Activated CD4-positive, alpha-beta T cell treated with anti-CD3 and anti-CD28 coated beads, Interleukin-2, amount 10 ng/mL, durations not matched to agents 7 days and 5 days (primary cell): ENCODE results near the gene SPEF1. TPM values are rescaled to one million over a fixed set of nuclear protein-coding genes. Genes with fewer than 3 reads are reported as not detected.
"Not testable (repeated sequence)": the region's sequence is repeated elsewhere in the genome, so short reads cannot be mapped to it uniquely, and the experiment has no call there.

ENCODE experiments used
- CTCF ChIA-PET: fragments of 350-600 bp; sonication (Branson Sonifier 250); formaldehyde crosslinking; loops from one replicate; lab custom pipeline; 2021; ENCODE audit warnings: antibody characterized with exemption; lab: Charles Lee
- POLR2A ChIA-PET: fragments of 350-600 bp; sonication (Branson Sonifier 250); formaldehyde crosslinking; loops from one replicate; lab custom pipeline; 2021; ENCODE audit warnings: antibody characterized with exemption; lab: Charles Lee
- DNase-seq: peaks from one replicate; pipeline ENCODE4 v3.0.0-alpha.2; 2020
- H3K27ac Mint-ChIP-seq: one replicate; pipeline ENCODE4 v1.8.0; 2021; ENCODE audit warnings: mild to moderate bottlenecking, moderate library complexity, mixed read lengths
- H3K27me3 Mint-ChIP-seq: one replicate; pipeline ENCODE4 v1.8.0; 2021; ENCODE audit warnings: mixed read lengths
- H3K36me3 Mint-ChIP-seq: one replicate; pipeline ENCODE4 v1.8.0; 2021; ENCODE audit warnings: low read depth, mixed read lengths
- H3K4me1 Mint-ChIP-seq: one replicate; pipeline ENCODE4 v1.8.0; 2021; ENCODE audit warnings: mixed read lengths
- H3K4me3 Mint-ChIP-seq: one replicate; pipeline ENCODE4 v1.8.0; 2021; ENCODE audit warnings: mild to moderate bottlenecking, moderate library complexity, mixed read lengths
- H3K9me3 Mint-ChIP-seq: one replicate; pipeline ENCODE4 v1.8.0; 2021; ENCODE audit warnings: mixed read lengths
- total RNA-seq, 2 experiments: library from RNA; stranded (reverse); gene quantifications; one replicate each; pipeline ENCODE4 v1.2.3, GENCODE V29; 2021

SPEF1 gene
- total RNA-seq, 2 experiments from 2014 or later: 0.17 to 0.21 TPM

DNA sequence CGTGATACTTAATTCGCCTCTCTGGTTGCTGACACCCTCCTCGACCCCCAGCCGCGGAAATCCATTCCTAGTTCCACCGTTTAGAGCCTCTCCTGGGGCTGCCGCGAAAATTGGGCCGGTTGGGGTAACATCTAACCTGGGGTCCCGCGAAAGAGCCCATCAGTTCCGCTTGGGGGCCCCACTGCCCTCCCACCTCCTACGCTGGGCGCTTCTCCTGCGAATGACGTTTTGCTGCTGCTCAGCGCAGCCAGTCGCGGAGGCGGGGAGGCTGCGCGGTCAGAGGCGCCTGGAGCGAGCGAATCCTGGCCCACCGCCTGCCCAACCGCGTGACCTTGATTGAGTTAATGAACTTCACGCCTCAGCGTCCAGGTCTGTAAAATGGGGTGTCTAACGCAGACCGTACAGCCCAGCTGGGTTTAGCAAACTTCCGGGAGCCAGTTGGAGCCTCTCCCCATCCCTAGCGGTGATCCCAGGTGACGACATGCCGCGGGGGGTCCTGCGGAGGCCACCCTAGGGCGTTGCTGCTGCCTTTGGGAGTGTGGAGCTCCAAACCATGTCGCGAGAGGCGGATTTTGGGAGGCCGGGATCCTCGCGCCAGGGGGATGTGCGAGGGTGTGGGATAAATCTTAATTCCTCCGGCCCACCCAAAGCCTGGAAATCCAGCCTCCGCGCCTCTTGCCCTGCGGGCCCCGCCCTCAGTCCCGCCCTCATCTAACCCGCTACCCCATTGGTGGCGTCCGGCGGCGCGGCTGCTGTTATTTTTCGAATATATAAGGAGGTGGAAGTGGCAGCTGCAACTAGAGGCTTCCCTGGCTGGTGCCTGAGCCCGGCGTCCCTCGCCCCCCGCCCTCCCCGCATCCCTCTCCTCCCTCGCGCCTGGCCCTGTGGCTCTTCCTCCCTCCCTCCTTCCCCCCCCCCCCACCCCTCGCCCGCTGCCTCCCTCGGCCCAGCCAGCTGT is 14.5 kb upstream of the SPEF1 start, which contains the start of gene CDC25B:
Gene CDC25B, plus strand, starts transcription at position 800 of the 958 bp plus-strand sequence. CDS start 222 bp downstream, outside the sequence.
- Mint-ChIP-seq H3K27me3 (no peaks in the 10 kb centered on the region), H3K9me3 (no peaks in the 10 kb centered on the region), H3K36me3 (peaks cover 46% of the 10 kb centered on the region), H3K4me3 (peak within 1 kb of the TSS; percentile 92), H3K27ac (peak within 1 kb of the TSS; percentile 98), H3K4me1 (peaks cover 40% of the 10 kb centered on the region)
- peak; percentile 95 for DNase-seq
- ChIA-PET CTCF (interaction anchor here (0.6 to 2.6 kb wide), 8 partner anchors 8 to 259 kb away, joined by 3 to 12 read pairs (median 4); partner anchors contain the start of genes AP5S1 and CENPB), POLR2A (interaction anchor here (0.6 to 1.0 kb wide), 3 partner anchors 25 to 125 kb away, joined by 3 to 4 read pairs (median 3); partner anchors contain the start of gene AP5S1)

GRCh38 chr20:3794701-3795420 is 13.6 kb upstream of the SPEF1 start:
- H3K4me1 Mint-ChIP-seq: peaks cover 31% of the 10 kb centered on the region
- H3K27ac Mint-ChIP-seq: peak overlapping the region; percentile 98
- ChIA-PET CTCF (interaction anchor here (0.9 to 2.6 kb wide), 3 partner anchors 9 to 25 kb away, joined by 3 to 12 read pairs (median 6); partner anchors contain the start of genes AP5S1 and CENPB), POLR2A (no interaction called here)
- H3K27me3 Mint-ChIP-seq: no peaks in the 10 kb centered on the region
- DNase-seq: no peak
- no peaks in the 10 kb centered on the region for H3K9me3 Mint-ChIP-seq
- peaks cover 37% of the 10 kb centered on the region for H3K36me3 Mint-ChIP-seq
- H3K4me3 Mint-ChIP-seq: peak overlapping the region; percentile 92

GRCh38 chr20:3794168-3794567 is 12.9 kb upstream of the SPEF1 start:
- DNase-seq, H3K9me3 Mint-ChIP-seq, H3K27me3 Mint-ChIP-seq, POLR2A ChIA-PET, H3K27ac Mint-ChIP-seq: not testable (repeated sequence)
- peaks cover 30% of the 10 kb centered on the region for H3K36me3 Mint-ChIP-seq
- H3K4me3 Mint-ChIP-seq: peak overlapping the region; percentile 49
- H3K4me1 Mint-ChIP-seq: peaks cover 24% of the 10 kb centered on the region
- CTCF ChIA-PET: interaction anchor here (0.9 to 2.6 kb wide), 2 partner anchors 8 to 26 kb away, joined by 3 to 12 read pairs; partner anchors contain the start of genes AP5S1 and CENPB

DNA sequence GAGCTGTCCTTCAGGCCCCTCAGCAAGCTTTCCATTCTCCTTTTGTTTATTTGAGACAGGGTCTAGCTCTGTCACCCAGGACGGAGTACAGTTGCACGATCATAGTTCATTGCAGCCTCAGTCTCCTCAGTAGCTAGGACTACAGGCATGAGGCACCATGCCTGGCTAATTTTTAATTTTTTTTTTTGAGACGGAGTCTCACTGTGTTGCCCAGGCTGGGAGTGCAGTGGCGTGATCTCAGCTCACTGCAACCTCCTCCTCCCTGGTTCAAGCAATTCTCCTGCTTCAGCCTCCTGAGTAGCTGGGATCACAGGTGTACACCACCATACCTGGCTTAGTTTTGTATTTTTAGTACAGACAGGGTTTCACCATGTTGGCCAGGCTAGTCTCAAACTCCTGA is 8.0 kb upstream of the SPEF1 start:
- H3K9me3 Mint-ChIP-seq, H3K36me3 Mint-ChIP-seq, DNase-seq, H3K27ac Mint-ChIP-seq, H3K27me3 Mint-ChIP-seq: not testable (repeated sequence)
- H3K4me1 Mint-ChIP-seq: peaks cover 34% of the 10 kb centered on the region
- peak overlapping the region; percentile 27 for H3K4me3 Mint-ChIP-seq
- ChIA-PET CTCF (interaction anchor here (0.6 to 7.0 kb wide), 6 partner anchors 11 to 65 kb away, joined by 3 to 77 read pairs (median 5); partner anchors contain the start of gene AP5S1), POLR2A (interaction anchor here (0.6 kb wide), 2 partner anchors 13 to 32 kb away, joined by 4 to 7 read pairs; no protein-coding TSS in a partner anchor)

GRCh38 chr20:3788685-3789155 is 7.5 kb upstream of the SPEF1 start:
- POLR2A ChIA-PET: interaction anchor here (0.6 kb wide), 2 partner anchors 13 to 33 kb away, joined by 4 to 7 read pairs; no protein-coding TSS in a partner anchor

GRCh38 chr20:3787324-3788014 is 6.2 kb upstream of the SPEF1 start:
- POLR2A ChIA-PET: interaction anchor here (0.8 kb wide), 1 partner anchor 29 kb away, joined by 3 read pairs; no protein-coding TSS in a partner anchor
- DNase-seq: no peak
- Mint-ChIP-seq H3K9me3 (no peaks in the 10 kb centered on the region), H3K36me3 (peaks cover 11% of the 10 kb centered on the region), H3K27me3 (no peaks in the 10 kb centered on the region), H3K4me3 (peak overlapping the region; percentile 75), H3K4me1 (peaks cover 38% of the 10 kb centered on the region), H3K27ac (peak overlapping the region; percentile 66)
- CTCF ChIA-PET: interaction anchor here (0.8 to 7.0 kb wide), 16 partner anchors 8 to 259 kb away, joined by 3 to 77 read pairs (median 4); partner anchors contain the start of genes ADISSP, AP5S1 and CDC25B

More at GRCh38 chr20:3788685-3789155, 7.5 kb upstream of the SPEF1 start:
- Mint-ChIP-seq H3K27ac (no peak overlapping the region), H3K36me3 (peaks cover 6% of the 10 kb centered on the region), H3K9me3 (no peaks in the 10 kb centered on the region), H3K4me1 (peaks cover 33% of the 10 kb centered on the region), H3K27me3 (no peaks in the 10 kb centered on the region), H3K4me3 (peak overlapping the region; percentile 27)
- no peak for DNase-seq
- CTCF ChIA-PET: interaction anchor here (0.5 to 7.0 kb wide), 6 partner anchors 11 to 335 kb away, joined by 3 to 77 read pairs (median 4); partner anchors contain the start of gene AP5S1

DNA sequence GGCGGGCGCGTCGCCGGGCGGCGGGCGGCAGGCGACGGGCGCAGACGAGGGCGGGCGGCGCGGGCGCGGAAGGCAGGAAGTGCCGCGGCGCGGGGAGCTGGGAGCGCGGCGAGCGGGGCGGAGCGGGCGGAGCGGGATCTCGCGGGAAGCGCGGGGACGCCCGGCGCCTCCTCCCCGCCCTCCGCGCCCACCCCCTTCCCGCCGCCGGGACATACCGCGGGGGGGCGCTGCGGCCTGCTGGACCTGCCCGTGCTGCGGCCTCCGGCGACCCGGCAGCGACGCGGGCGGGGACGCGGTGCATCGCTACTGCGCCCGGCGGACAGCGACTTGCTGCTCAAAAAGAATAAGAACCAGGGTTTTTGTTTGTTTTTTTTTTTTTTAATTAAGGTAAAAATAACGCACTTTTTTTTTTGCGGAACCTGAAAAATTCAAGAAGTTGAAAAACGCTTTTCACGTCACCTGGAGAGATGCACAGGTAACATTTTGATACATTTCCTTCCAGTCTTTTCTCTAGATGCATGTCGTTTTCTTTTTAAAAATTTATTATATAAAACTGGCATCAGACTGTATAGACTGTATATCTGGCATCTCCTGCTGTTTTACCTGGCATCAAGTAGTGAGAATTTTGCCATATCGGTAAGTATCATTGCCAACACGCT is 5.5 kb upstream of the SPEF1 start, which contains the start of gene CENPB:
Gene CENPB, minus strand, starts transcription at position 76 of the 659 bp plus-strand sequence. CDS start 257 bp downstream, outside the sequence.
- POLR2A ChIA-PET: interaction anchor here (0.6 to 1.0 kb wide), 4 partner anchors 29 to 224 kb away, joined by 3 to 5 read pairs (median 3); partner anchors contain the start of gene AP5S1
- Mint-ChIP-seq H3K27me3 (no peaks in the 10 kb centered on the region), H3K27ac (peak within 1 kb of the TSS; percentile 82), H3K9me3 (no peaks in the 10 kb centered on the region), H3K4me3 (peak within 1 kb of the TSS; percentile 84), H3K4me1 (peaks cover 41% of the 10 kb centered on the region), H3K36me3 (peaks cover 12% of the 10 kb centered on the region)
- CTCF ChIA-PET: interaction anchor here (0.6 to 7.0 kb wide), 29 partner anchors 8 to 351 kb away, joined by 3 to 77 read pairs (median 4); partner anchors contain the start of genes ADISSP, AP5S1 and CDC25B
- DNase-seq: peak; percentile 89

DNA sequence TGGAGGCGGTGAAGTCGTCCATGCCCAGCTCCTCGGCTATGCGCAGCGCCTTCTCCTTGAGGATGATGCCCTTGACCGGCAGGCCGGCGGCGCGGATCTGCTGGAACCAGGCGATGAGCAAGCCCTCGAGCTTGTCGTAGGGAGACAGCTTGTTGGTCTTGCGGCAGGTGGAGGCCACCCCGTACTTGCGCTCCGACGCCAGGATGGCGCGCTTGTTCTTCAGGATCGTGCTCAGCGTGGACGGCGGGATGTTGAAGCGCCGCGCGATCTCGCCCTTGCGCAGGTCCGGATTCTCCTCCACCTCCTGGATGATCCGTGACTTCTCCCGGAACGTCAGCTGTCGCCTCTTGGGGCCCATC is 4.9 kb upstream of the SPEF1 start:
- POLR2A ChIA-PET: interaction anchor here (1.0 kb wide), 2 partner anchors 34 to 89 kb away, joined by 3 to 5 read pairs; partner anchors contain the start of gene AP5S1
- peaks cover 12% of the 10 kb centered on the region for H3K36me3 Mint-ChIP-seq

DNA sequence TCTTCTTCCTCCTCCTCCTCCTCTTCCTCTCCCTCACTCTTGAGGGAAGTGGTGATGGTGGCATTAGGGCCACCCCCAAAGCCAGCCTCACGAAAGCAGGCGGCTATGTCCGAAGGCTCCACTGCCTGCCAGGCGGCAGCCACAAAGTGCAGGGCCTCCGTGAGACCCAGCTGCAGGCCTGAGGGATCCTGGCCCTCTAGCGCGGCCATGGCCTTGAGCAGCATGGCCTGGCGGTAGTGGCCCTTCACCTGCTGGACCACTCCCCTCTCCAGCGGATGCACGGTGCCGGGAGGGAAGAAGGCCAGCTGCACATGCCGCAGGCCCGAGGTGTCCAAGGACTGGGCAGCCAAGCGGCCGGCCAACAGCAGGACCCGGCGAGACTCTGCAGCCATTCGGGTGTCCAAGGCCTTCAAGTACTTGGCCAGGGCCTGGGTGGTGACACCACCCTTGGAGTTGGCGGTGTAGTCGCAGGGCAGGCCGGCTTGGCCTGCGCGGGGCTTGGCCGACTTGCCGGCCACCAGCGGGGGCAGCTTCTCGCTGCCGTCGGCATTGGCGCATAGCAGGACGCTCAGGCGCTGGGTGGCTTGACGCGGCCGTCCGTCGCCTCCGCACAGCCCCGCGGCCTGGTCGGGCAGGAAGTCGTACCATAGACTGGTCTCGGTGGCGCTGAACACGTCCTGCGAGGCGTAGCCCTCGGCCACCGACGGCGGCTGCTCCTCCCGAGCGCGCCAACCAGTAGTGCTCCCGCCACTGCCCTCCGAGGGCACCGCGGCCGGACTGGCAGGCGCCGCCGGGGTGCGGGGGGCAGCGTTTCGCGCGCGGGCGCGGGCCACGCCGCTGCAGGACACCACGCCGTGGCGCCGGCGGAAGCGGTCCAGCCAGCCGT is 4.2 kb upstream of the SPEF1 start:
- peak overlapping the region; percentile 47 for H3K27ac Mint-ChIP-seq
- peak overlapping the region; percentile 84 for H3K4me3 Mint-ChIP-seq
- H3K36me3 Mint-ChIP-seq: peaks cover 12% of the 10 kb centered on the region
- no peak for DNase-seq
- H3K27me3 Mint-ChIP-seq: peaks cover 5% of the 10 kb centered on the region
- ChIA-PET CTCF (interaction anchor here (0.8 to 7.0 kb wide), 16 partner anchors 10 to 352 kb away, joined by 3 to 77 read pairs (median 4); partner anchors contain the start of genes ADISSP, AP5S1 and CDC25B), POLR2A (no interaction called here)
- peaks cover 53% of the 10 kb centered on the region for H3K4me1 Mint-ChIP-seq
- no peaks in the 10 kb centered on the region for H3K9me3 Mint-ChIP-seq

More for the DNA sequence above, 4.9 kb upstream of the SPEF1 start:
- Mint-ChIP-seq H3K27ac (peak overlapping the region; percentile 82), H3K9me3 (no peaks in the 10 kb centered on the region), H3K27me3 (no peaks in the 10 kb centered on the region), H3K4me1 (peaks cover 48% of the 10 kb centered on the region), H3K4me3 (peak overlapping the region; percentile 84)
- DNase-seq: peak; percentile 49
- CTCF ChIA-PET: interaction anchor here (0.6 to 7.0 kb wide), 23 partner anchors 8 to 351 kb away, joined by 3 to 77 read pairs (median 4); partner anchors contain the start of genes ADISSP, AP5S1 and CDC25B

DNA sequence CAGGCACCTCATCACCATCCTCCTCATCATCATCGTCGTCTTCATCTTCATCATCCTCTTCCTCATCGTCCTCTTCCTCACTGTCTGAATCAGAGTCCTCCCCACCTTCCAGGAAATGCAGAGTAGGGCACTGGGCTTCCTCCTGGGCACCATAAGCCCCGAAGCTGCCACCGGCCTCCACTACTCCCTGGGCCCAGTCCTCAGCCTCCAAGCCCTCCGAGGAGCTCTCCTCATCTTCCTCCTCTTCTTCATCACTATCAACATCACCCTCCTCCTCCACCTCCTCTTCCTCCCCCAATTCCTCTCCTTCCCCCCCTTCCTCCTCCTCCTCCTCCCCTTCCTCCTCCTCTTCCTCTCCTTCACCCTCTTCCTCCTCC is 3.6 kb upstream of the SPEF1 start:
- peaks cover 8% of the 10 kb centered on the region for H3K27me3 Mint-ChIP-seq
- peak overlapping the region; percentile 57 for H3K4me3 Mint-ChIP-seq
- DNase-seq: no peak
- POLR2A ChIA-PET: interaction anchor here (1.7 kb wide), 1 partner anchor 17 kb away, joined by 3 read pairs; the partner anchor contains the start of gene ADISSP
- peaks cover 12% of the 10 kb centered on the region for H3K36me3 Mint-ChIP-seq
- peaks cover 55% of the 10 kb centered on the region for H3K4me1 Mint-ChIP-seq
- no peaks in the 10 kb centered on the region for H3K9me3 Mint-ChIP-seq
- H3K27ac Mint-ChIP-seq: peak overlapping the region; percentile 73
- CTCF ChIA-PET: interaction anchor here (0.5 to 7.0 kb wide), 5 partner anchors 10 to 340 kb away, joined by 3 to 77 read pairs (median 4); partner anchors contain the start of genes ADISSP, AP5S1 and CDC25B
